ENCODE measurements around the gene TSPYL4.

GRCh38 chr6:116248577-116248976 is 5.3 kb downstream of the TSPYL4 start:
- TF ChIP-seq CTCF (IDR thresholded peaks at IDR 0.05) (no peak), POLR2A (IDR thresholded peaks at IDR 0.05) (no peak)

Measured in heart left ventricle (tissue), 13 donors.